GM12801 (cell line): ENCODE data around the gene RO60.

ENCODE experiments used
- TF ChIP-seq, protein P1 (sequence below): IDR thresholded peaks from one replicate; pipeline ENCODE4 v1.5.1; 2011; ENCODE audit warnings: control low read depth; ENCODE audit not compliant: insufficient read length; ENCODE audit errors: extremely low read depth

The RO60 gene

DNA sequence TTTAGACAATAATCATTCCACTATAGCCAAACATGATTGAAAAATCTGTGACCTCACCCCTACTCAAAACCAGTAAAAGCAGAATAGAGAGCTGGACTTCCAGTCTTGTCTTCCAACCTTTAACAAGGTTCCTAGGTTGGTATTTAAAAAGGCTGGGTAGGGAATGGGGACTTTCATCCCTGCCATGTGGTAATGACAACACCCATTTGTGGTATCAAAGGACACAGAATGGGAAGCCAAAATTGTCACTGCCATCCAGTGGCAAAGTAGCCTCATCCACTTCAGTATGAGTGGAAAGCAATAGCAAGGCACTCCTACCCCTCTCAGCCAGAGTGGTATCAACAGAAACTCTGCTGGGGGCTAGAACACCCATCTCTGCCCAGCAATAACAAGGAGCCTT lies 34.2 kb upstream of the RO60 start:
- TF ChIP-seq, protein P1, sequence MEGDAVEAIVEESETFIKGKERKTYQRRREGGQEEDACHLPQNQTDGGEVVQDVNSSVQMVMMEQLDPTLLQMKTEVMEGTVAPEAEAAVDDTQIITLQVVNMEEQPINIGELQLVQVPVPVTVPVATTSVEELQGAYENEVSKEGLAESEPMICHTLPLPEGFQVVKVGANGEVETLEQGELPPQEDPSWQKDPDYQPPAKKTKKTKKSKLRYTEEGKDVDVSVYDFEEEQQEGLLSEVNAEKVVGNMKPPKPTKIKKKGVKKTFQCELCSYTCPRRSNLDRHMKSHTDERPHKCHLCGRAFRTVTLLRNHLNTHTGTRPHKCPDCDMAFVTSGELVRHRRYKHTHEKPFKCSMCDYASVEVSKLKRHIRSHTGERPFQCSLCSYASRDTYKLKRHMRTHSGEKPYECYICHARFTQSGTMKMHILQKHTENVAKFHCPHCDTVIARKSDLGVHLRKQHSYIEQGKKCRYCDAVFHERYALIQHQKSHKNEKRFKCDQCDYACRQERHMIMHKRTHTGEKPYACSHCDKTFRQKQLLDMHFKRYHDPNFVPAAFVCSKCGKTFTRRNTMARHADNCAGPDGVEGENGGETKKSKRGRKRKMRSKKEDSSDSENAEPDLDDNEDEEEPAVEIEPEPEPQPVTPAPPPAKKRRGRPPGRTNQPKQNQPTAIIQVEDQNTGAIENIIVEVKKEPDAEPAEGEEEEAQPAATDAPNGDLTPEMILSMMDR, result no peak

DNA sequence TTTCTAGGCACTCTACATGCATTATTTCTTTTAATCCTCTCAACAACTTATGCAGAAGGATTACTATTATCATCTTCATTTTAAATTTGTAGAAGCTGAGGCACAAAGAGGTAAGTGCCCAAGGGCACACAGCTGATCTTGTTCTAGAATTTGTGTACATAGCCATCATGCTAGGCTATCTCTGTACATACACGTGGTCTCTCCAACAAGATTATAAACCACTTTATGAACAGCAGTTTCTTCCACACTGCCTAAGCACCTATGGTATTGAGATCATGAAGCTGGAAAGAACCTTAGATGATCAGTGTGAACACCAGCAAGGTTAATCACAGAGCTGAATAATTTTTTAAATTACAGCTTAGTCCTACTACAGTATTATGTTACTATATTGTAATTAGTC lies 29.1 kb upstream of the RO60 start:
- TF ChIP-seq, protein P1, result no peak

DNA sequence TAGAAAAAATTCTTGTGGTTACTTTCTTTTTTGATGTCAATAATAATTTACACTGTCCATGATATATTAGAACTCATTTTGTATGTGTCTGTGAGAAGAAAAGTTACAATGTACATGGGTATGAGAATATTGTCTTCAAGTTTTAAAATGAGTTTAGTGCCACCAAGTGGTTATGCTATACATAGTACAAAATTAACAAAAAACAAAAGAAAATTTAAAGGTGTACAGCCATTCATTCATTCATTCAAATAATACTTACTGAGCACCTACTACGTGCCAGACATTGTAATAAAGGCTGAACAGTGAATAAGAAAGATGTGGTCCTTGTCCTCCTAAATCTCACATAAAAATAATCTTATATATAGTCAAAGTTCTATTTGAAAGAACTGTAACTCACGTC lies 28.0 kb upstream of the RO60 start:
- TF ChIP-seq, protein P1, result no peak

DNA sequence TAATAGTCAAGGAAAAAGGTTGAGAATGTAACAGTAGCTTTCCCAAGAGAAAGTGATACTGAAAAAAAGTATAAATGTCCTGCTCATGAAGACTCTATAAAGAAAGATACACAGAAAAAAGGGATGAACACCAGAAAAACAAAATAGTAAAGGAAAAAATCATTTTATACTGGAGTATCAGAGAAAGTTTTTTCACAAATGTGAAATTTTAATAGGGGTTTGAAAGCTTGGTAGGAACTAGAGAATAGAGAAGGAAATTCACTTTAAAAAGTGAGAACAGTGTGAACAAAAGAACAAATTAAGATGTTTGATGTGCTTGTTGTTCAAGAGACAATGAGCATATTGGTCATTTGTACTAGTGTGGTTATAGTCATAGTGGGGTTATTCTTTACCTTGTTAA lies 25.8 kb upstream of the RO60 start:
- TF ChIP-seq, protein P1, result no peak

DNA sequence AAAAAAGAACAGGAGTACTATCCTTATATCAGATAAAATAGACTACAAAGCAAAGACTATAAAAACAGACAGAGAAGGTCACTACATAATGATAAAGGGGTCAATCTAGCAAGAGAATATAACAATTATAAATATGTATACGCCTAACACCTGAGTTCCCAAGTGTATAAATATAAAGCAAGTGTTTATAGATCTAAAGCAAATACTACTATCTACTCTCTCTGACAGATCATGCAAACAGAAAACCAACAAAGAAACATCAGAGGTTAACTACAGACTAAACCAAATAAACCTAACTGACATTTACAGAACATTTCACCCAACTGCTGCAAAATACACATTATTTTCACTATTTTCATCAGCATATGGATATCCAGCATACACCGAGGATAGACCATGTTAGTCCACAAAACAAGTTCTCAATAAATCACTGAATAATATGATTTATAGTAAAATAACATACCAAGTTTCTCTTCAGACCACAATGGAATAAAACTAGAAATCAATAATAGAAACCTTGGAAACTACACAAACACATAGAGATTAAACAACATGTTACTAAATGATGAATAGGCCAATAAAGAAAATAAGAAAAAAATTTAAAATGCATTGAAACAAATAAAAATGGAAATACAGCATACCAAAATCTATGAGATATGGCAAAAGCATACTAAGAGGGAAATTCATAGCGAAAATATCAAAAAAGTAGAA lies 22.9 kb upstream of the RO60 start:
- TF ChIP-seq, protein P1, result no peak

DNA sequence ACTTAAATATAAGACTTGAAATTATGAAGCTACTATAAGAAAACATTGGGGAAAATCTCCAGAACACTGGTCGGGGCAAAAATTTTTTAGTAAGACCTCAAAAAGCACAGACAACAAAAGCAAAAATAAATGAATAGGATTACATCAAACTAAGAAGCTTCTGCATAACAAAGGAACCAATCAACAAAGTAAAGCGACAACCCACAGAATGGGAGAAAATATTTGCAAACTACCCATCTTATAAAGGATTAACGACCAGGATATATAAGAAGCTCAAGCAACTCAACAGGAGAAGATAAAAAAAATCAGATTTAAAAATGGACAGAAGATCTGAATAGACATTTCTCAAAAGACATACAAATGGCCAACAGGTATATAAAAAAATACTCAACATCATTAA lies 19.4 kb upstream of the RO60 start:
- TF ChIP-seq, protein P1, result no peak

DNA sequence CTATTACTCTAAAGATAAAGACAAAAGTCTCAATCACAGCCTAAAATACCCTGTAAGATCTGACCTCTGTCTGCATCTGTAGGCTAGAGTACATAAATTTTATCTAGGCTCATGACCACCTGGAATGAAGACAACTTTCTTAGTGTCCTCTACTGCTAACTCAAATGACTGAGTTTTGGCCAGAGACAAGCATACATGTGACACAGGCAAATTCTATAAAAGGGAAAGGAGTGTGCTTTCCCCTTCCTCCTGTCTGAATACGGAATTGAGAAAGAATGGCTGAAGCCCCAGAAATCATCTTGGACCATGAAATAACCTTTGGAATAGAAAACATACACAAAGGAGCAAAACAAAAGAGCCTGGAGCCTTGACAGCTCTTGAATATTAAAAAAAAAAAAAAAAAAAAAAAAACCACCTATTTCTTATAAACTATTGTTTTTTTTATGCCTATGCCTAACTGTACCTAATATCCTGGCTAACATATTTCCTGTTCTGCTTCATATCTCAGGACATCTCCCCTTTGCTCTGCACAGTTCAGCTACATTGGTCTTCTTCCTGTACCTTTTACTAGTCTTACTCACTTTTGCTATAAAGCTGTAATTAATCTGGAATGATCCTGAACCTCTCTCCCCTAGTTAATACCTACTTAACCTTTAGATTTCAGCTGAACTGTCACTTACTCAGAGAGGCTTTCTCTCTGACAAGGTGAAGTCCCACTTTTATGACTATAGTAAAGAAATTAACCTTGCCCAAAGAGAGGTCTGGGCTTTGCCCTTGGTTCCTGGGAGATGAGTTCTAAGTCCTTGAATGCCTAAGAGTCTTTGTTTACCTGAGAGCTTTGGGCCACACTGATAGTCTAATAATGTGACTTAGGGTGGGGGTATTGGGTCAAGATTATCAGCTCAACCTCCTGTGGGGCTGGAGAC lies 16.4 kb upstream of the RO60 start:
- TF ChIP-seq, protein P1, result no peak
